Endothelial cell of umbilical vein (primary cell): ENCODE data around the gene SPOPL.

Experiments used
- CTCF ChIP-seq, 2 donors: IDR thresholded peaks; 1 replicate in 1 of 2; 2 replicates in 1 of 2; pipeline ENCODE4 v1.5.1; 2011; ENCODE audit warnings: low read length in 2 of 2, mild to moderate bottlenecking in 2 of 2, moderate library complexity in 2 of 2, control low read depth in 1 of 2, inconsistent platforms in 1 of 2, low read depth in 1 of 2; ENCODE audit not compliant: insufficient read depth in 1 of 2; ENCODE audit errors: extremely low read depth in 1 of 2
- EZH2 ChIP-seq: IDR thresholded peaks from 2 replicates; pipeline ENCODE4 v1.6.1; 2012; ENCODE audit warnings: borderline replicate concordance, low read depth, mild to moderate bottlenecking, moderate library complexity, low read length, inconsistent platforms; ENCODE audit not compliant: severe bottlenecking
- POLR2A ChIP-seq: IDR thresholded peaks from 2 replicates; pipeline ENCODE4 v1.6.1; 2012; ENCODE audit warnings: low read depth, mild to moderate bottlenecking, control low read depth, low read length
- POLR2AphosphoS5 ChIP-seq: IDR thresholded peaks from 2 replicates; pipeline ENCODE4 v1.6.1; 2012; ENCODE audit warnings: low read depth, mild to moderate bottlenecking, control low read depth, low read length, moderate library complexity; ENCODE audit not compliant: insufficient read depth

DNA sequence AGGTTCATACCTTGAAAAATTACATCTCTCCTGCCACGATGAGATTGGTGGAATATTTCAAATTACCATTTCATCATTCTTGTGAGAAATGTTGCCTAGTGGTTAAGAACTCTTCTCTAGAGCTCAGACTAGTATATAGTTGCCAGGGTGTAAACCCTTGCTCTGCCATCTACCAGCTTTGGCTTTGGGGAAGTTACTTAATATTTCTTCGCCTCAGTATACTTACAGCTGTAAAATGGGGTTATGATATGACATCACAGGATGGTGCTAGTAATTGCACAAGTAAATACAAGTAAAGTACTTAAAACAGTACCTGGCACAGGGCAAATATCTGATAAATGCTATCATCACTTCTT, 1.5 kb downstream of the SPOPL start:
- TF ChIP-seq CTCF (IDR thresholded peaks at IDR 0.05; ENCODE audit: extremely low read depth in 1 of 2, insufficient read depth in 1 of 2, low read depth in 1 of 2, low read length in 2 of 2) (no peak), POLR2A (no peak), POLR2AphosphoS5 (no peak), EZH2 (no peak)
